ENCODE data around the gene TXN2.
"Not testable (repeated sequence)": the region's sequence is repeated elsewhere in the genome, so short reads cannot be mapped to it uniquely, and the experiment has no call there.

TXN2 gene

GRCh38 chr22:36522662-36523061 is 41.2 kb upstream of the TXN2 start:
- H3K9me2 ChIP-seq (ENCODE audit: low read depth, low read length) = no peaks in the 10 kb centered on the region
- H3K27ac ChIP-seq (ENCODE audit: low read depth, low read length, poor library complexity, severe bottlenecking) = no peak overlapping the region
- H3K4me1 ChIP-seq (ENCODE audit: insufficient read depth, low read length, severe bottlenecking) = peaks cover 8% of the 10 kb centered on the region
- no peaks in the 10 kb centered on the region for H3K27me3 ChIP-seq (ENCODE audit: insufficient read depth, low read length)
- TF ChIP-seq, protein P1, sequence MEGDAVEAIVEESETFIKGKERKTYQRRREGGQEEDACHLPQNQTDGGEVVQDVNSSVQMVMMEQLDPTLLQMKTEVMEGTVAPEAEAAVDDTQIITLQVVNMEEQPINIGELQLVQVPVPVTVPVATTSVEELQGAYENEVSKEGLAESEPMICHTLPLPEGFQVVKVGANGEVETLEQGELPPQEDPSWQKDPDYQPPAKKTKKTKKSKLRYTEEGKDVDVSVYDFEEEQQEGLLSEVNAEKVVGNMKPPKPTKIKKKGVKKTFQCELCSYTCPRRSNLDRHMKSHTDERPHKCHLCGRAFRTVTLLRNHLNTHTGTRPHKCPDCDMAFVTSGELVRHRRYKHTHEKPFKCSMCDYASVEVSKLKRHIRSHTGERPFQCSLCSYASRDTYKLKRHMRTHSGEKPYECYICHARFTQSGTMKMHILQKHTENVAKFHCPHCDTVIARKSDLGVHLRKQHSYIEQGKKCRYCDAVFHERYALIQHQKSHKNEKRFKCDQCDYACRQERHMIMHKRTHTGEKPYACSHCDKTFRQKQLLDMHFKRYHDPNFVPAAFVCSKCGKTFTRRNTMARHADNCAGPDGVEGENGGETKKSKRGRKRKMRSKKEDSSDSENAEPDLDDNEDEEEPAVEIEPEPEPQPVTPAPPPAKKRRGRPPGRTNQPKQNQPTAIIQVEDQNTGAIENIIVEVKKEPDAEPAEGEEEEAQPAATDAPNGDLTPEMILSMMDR (IDR thresholded peaks at IDR 0.05; ENCODE audit: low read length) = no peak
- TF ChIP-seq EZH2 (IDR thresholded peaks at IDR 0.05; ENCODE audit: borderline replicate concordance, low read length) = no peak
- H3K9ac ChIP-seq (ENCODE audit: low read length) = no peak overlapping the region
- H4K20me1 ChIP-seq (ENCODE audit: insufficient read depth, low read length) = no peaks in the 10 kb centered on the region
- H2AFZ ChIP-seq (ENCODE audit: low read length) = no peak overlapping the region
- H3K4me3 ChIP-seq (ENCODE audit: low read depth, low read length, poor library complexity, severe bottlenecking) = no peak overlapping the region
- peaks cover 10% of the 10 kb centered on the region for H3K79me2 ChIP-seq (ENCODE audit: insufficient read depth, low read length)
- no peak overlapping the region for H3K4me2 ChIP-seq (ENCODE audit: low read length)
- no peaks in the 10 kb centered on the region for H3F3A ChIP-seq (ENCODE audit: insufficient read depth, low read length)
- H3K36me3 ChIP-seq (ENCODE audit: insufficient read depth, low read length) = peaks cover 99% of the 10 kb centered on the region
- H3K9me3 ChIP-seq (ENCODE audit: low read length) = no peaks in the 10 kb centered on the region

GRCh38 chr22:36520423-36520822 is 39.0 kb upstream of the TXN2 start:
- no peak overlapping the region for H2AFZ ChIP-seq (ENCODE audit: low read length)
- no peak overlapping the region for H3K4me3 ChIP-seq (ENCODE audit: low read depth, low read length, poor library complexity, severe bottlenecking)
- H3K4me1 ChIP-seq (ENCODE audit: insufficient read depth, low read length, severe bottlenecking) = no peaks in the 10 kb centered on the region
- no peak for TF ChIP-seq EZH2 (IDR thresholded peaks at IDR 0.05; ENCODE audit: borderline replicate concordance, low read length)
- TF ChIP-seq, protein P1 (IDR thresholded peaks at IDR 0.05; ENCODE audit: low read length) = no peak
- no peaks in the 10 kb centered on the region for H3K27me3 ChIP-seq (ENCODE audit: insufficient read depth, low read length)
- H3K9me3 ChIP-seq (ENCODE audit: low read length) = no peaks in the 10 kb centered on the region
- no peaks in the 10 kb centered on the region for H4K20me1 ChIP-seq (ENCODE audit: insufficient read depth, low read length)
- H3K36me3 ChIP-seq (ENCODE audit: insufficient read depth, low read length) = peaks cover 100% of the 10 kb centered on the region
- H3K9ac ChIP-seq (ENCODE audit: low read length) = no peak overlapping the region
- H3K9me2 ChIP-seq (ENCODE audit: low read depth, low read length) = no peaks in the 10 kb centered on the region
- no peaks in the 10 kb centered on the region for H3K79me2 ChIP-seq (ENCODE audit: insufficient read depth, low read length)
- H3F3A ChIP-seq (ENCODE audit: insufficient read depth, low read length) = no peaks in the 10 kb centered on the region
- H3K4me2 ChIP-seq (ENCODE audit: low read length) = no peak overlapping the region
- H3K27ac ChIP-seq (ENCODE audit: low read depth, low read length, poor library complexity, severe bottlenecking) = no peak overlapping the region

DNA sequence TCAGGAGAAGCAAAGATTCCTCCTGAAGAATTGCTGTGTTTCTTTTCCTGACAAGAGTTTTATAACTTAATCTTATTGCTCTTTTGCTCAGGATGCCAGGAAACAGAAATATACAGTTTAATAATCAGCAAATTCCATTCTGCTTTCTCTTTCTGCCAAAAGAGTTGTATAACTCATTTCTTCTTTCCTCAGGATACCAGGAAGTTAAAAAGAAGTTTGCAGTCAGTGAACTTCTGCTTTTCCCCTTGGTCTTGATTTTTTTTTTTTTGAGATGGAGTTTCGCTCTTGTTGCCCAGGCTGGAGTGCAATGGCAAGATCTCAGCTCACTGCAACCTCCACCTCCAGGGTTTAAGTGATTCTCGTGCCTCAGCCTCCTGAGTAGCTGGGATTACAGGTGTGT is 38.5 kb upstream of the TXN2 start:
- H3K79me2 ChIP-seq (ENCODE audit: insufficient read depth, low read length) = not testable (repeated sequence)

GRCh38 chr22:36514766-36515165 is 33.3 kb upstream of the TXN2 start:
- Histone ChIP-seq H3K4me2 (ENCODE audit: low read length) (no peak overlapping the region), H4K20me1 (ENCODE audit: insufficient read depth, low read length) (no peaks in the 10 kb centered on the region), H3K9ac (ENCODE audit: low read length) (no peak overlapping the region), H3F3A (ENCODE audit: insufficient read depth, low read length) (no peaks in the 10 kb centered on the region), H3K9me2 (ENCODE audit: low read depth, low read length) (no peaks in the 10 kb centered on the region), H3K27ac (ENCODE audit: low read depth, low read length, poor library complexity, severe bottlenecking) (no peak overlapping the region), H3K4me1 (ENCODE audit: insufficient read depth, low read length, severe bottlenecking) (no peaks in the 10 kb centered on the region), H3K27me3 (ENCODE audit: insufficient read depth, low read length) (no peaks in the 10 kb centered on the region), H2AFZ (ENCODE audit: low read length) (no peak overlapping the region), H3K4me3 (ENCODE audit: low read depth, low read length, poor library complexity, severe bottlenecking) (no peak overlapping the region), H3K79me2 (ENCODE audit: insufficient read depth, low read length) (no peaks in the 10 kb centered on the region), H3K36me3 (ENCODE audit: insufficient read depth, low read length) (peaks cover 99% of the 10 kb centered on the region), H3K9me3 (ENCODE audit: low read length) (no peaks in the 10 kb centered on the region)
- no peak for TF ChIP-seq EZH2 (IDR thresholded peaks at IDR 0.05; ENCODE audit: borderline replicate concordance, low read length)
- TF ChIP-seq, protein P1 (IDR thresholded peaks at IDR 0.05; ENCODE audit: low read length) = no peak

More for the DNA sequence above, 38.5 kb upstream of the TXN2 start:
- not testable (repeated sequence) for H3K4me3 ChIP-seq (ENCODE audit: low read depth, low read length, poor library complexity, severe bottlenecking); H3K9me2 ChIP-seq (ENCODE audit: low read depth, low read length); H3K4me1 ChIP-seq (ENCODE audit: insufficient read depth, low read length, severe bottlenecking); H3K27ac ChIP-seq (ENCODE audit: low read depth, low read length, poor library complexity, severe bottlenecking); H3K9me3 ChIP-seq (ENCODE audit: low read length); H3K9ac ChIP-seq (ENCODE audit: low read length); H2AFZ ChIP-seq (ENCODE audit: low read length); H3K27me3 ChIP-seq (ENCODE audit: insufficient read depth, low read length); H3F3A ChIP-seq (ENCODE audit: insufficient read depth, low read length); H3K4me2 ChIP-seq (ENCODE audit: low read length); H4K20me1 ChIP-seq (ENCODE audit: insufficient read depth, low read length)
- H3K36me3 ChIP-seq (ENCODE audit: insufficient read depth, low read length) = peaks cover 100% of the 10 kb centered on the region

Measured in OCI-LY1 (cell line).